GM18517 (cell line): ENCODE measurements around the gene NOX4.
"Not testable (repeated sequence)": the region's sequence is repeated elsewhere in the genome, so short reads cannot be mapped to it uniquely, and the experiment has no call there.

Experiments
- ATAC-seq: cut with Tn5 transposase; IDR thresholded peaks from one replicate; pipeline ENCODE4 v1.9.1; 2021; ENCODE audit warnings: mild to moderate bottlenecking, moderate library complexity; ENCODE audit not compliant: unreplicated experiment

Gene NOX4

DNA sequence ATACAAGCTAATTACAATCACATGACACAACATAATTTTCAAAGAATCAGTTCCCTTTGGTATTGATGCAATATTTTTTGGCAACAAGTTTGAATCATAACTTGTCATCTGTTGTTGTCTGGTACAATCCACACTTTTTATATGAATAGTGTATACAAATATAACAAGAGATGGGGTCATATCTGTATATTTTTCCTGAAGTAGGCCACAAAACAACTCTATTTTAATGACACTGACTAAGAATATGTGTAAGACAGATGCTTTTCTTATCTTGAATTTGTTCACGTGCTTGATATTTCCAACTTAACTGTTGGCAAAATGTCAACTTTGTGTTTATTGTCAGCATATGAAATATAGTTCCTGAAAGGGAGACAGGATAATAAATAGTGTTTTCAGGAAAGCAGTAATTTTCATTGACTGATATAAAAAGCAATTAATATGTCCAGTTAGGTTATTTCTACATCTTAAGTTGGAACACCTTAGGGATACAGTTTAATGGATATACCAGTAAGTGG lies 27.9 kb downstream of the NOX4 start:
- no peak for ATAC-seq

- ATAC-seq, result no peak
Measured at GRCh38 chr11:89458716-89459115, 32.5 kb downstream of the NOX4 start.

- ATAC-seq, result no peak
Measured at GRCh38 chr11:89457190-89457589, 34.0 kb downstream of the NOX4 start.

- ATAC-seq, result no peak
Measured at GRCh38 chr11:89456681-89457080, 34.5 kb downstream of the NOX4 start.

- ATAC-seq, result no peak
Measured at GRCh38 chr11:89452780-89453179, 38.4 kb downstream of the NOX4 start.

GRCh38 chr11:89447845-89448244 lies 43.3 kb downstream of the NOX4 start:
- no peak for ATAC-seq

- no peak for ATAC-seq
Measured at GRCh38 chr11:89443361-89444322, 47.5 kb downstream of the NOX4 start.

DNA sequence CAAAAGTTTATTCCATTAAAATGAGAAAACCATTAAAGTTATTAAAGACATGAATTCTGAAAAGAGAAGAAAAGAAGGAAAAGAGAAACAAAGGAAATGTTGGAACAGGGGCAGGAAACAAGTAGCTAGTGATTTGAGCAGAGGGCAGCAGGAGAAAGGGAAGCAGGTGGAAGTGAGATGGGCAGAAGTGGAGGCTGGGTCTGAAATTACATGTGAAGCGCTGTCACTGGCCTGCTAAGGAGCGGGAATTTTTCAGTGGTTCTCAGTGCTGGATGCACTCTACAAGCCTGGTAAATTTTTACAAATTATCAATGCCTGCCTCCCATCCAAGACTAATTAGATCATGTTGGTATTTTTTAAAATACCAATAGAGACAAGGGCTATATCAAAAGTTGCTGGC lies 48.4 kb downstream of the NOX4 start:
- ATAC-seq, result no peak

GRCh38 chr11:89441606-89442005 lies 49.6 kb downstream of the NOX4 start:
- ATAC-seq, result no peak

DNA sequence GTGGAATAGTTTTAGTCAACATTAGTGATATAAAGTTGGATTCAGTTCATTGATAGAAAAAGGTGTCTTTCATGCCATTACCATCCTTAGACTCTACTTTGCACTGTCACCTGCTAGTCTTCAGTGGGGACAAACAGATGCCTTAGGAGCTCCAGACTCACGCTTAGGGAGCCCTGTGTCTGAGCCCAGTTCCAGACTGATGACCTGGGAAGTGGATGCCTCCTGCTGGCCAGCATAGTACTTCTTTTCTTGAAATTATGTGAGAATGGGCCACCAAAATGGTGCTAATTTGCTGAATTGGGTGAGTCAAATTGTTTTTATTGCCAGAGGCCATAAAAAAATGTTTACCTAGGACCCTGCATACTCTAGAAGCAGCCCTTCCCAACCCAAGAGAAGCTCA lies 53.9 kb downstream of the NOX4 start:
- no peak for ATAC-seq

GRCh38 chr11:89436071-89436470 lies 55.1 kb downstream of the NOX4 start:
- no peak for ATAC-seq

GRCh38 chr11:89433278-89433677 lies 57.9 kb downstream of the NOX4 start:
- ATAC-seq, result no peak

GRCh38 chr11:89432182-89432581 lies 59.0 kb downstream of the NOX4 start:
- ATAC-seq, result not testable (repeated sequence)

DNA sequence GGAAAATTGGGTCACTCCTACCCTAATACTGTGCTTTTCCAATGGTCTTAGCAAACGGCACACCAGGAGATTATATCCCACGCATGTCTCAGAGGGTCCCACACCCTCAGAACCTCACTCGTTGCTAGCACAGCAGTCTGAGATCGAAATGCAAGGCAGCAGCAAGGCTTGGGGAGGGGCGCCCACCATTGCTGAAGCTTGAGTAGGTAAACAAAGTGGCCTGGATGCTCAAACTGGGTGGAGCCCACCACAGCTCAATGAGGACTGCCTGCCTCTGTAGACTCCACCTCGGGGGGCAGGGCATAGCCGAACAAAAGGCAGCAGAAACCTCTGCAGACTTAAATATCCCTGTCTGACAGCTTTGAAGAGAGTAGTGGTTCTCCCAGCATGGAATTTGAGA lies 64.7 kb downstream of the NOX4 start:
- ATAC-seq, result not testable (repeated sequence)

DNA sequence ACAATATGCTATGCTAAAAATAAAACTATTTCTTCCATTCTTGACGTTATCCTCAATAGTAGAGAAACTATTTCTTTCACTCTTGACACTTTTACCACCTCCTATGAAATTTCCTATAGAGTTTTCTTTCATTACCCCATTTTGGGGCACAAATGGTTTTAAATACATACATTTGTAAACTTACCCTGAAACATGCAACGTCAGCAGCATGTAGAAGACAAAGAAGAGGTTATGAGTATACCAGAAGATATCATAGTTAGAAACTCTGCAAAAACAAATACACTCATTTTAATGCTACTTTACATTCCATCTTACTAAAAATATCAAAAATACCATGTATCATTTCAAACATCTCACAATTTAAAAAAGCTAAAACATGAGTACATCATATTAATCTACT lies 69.5 kb downstream of the NOX4 start:
- no peak for ATAC-seq

- no peak for ATAC-seq
Measured at GRCh38 chr11:89420981-89421380, 70.2 kb downstream of the NOX4 start.

DNA sequence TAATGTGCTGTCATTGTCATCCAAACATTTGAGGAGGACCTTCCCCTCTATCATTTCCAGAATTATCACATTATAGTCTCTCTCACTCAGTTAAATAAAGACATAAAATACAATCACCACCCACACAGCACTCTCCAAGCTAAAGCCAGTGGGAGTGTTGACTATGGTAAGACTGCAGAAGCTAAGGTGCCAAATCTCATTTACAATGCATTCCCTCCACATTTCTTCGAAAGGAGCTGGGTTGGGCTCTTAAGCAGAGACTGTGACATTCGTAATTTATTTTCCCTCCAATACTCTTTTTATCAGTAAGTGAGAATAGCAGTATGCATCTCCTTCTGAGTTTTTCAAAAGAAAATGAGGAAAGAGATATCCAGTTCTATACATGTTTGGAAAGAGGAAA lies 74.2 kb downstream of the NOX4 start:
- ATAC-seq, result no peak

DNA sequence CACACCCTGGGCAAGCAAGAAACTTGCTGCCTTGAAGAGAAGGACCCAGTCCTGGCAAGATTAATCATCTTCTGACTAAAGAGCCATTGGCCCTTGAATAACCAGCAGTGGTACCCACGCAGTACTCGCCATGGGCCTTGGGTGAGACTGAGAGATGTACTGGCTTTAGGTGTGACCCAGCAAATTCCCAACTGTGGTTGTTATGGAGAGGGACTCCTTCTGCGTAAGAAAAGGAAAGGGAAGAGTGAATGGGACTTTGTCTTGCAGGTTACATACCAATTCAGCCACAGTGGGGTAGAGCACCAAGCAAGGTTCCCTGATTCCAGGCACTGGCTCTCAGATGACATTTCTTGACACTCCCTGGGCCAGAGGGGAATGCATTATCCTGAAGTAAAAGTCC lies 80.1 kb downstream of the NOX4 start:
- not testable (repeated sequence) for ATAC-seq

GRCh38 chr11:89410666-89411065 lies 80.5 kb downstream of the NOX4 start:
- not testable (repeated sequence) for ATAC-seq

- ATAC-seq, result not testable (repeated sequence)
Measured at GRCh38 chr11:89408441-89408840, 82.7 kb downstream of the NOX4 start.

- no peak for ATAC-seq
Measured at GRCh38 chr11:89405629-89406028, 85.5 kb downstream of the NOX4 start.

DNA sequence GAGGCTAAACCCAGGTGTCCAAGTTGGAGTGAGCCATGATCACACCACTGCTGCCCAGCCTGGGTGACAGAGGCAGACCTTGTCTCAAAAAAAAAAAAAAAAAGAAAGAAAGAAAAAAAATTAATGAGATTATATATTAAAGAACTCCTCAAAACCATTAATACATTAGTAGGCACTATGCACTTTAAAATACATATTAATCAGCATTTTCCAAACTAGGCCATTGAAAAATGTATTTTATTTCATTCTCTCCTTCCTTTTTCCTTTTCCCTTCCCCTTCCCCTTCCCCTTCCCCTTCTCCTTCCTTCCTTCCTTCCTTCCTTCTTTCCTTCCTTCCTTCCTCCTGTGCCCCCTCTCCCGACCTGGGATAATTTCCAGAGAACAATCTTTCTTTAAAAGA lies 99.5 kb downstream of the NOX4 start:
- ATAC-seq, result not testable (repeated sequence)
